ENCODE results near the gene SLMAP.

GRCh38 chr3:57805674-57806073, 49.6 kb downstream of the SLMAP start:
- no peak for TF ChIP-seq POLR2AphosphoS5 (IDR thresholded peaks at IDR 0.05; ENCODE audit: borderline replicate concordance, low read depth, low read length)
- no peak for TF ChIP-seq EZH2 (IDR thresholded peaks at IDR 0.05)
- no peak for TF ChIP-seq FOXP2 (optimal IDR thresholded peaks at IDR 0.05; ENCODE audit: control extremely low read depth, extremely low read length, insufficient read depth)
